ENCODE measurements around the gene TLNRD1.

TLNRD1 gene

GRCh38 chr15:80977627-80978036, 23.1 kb upstream of the TLNRD1 start:
- TF ChIP-seq CTCF (IDR thresholded peaks at IDR 0.05; ENCODE audit: extremely low read depth, insufficient read depth, missing control alignments) = peak; percentile 46
- no peak for DNase-seq (ENCODE audit: low spot score)
- in situ Hi-C loops (cut with MboI; ENCODE audit: low pct_unique_long_range_greater_than_20kb, low sequenced_read_pairs, unreplicated experiment) = loop anchor here (10.0 to 25.0 kb wide), 2 partner anchors 310 to 523 kb away; no protein-coding TSS in a partner anchor

- no peak for TF ChIP-seq CTCF (IDR thresholded peaks at IDR 0.05; ENCODE audit: extremely low read depth, insufficient read depth, missing control alignments)
- in situ Hi-C loops (cut with MboI; ENCODE audit: low pct_unique_long_range_greater_than_20kb, low sequenced_read_pairs, unreplicated experiment) = loop anchor here (10.0 to 25.0 kb wide), 2 partner anchors 308 to 524 kb away; no protein-coding TSS in a partner anchor
- no peak for DNase-seq (ENCODE audit: low spot score)
These were observed 21.9 kb upstream of the TLNRD1 start for GRCh38 chr15:80978685-80979329.

GRCh38 chr15:80979538-80980200, 21.1 kb upstream of the TLNRD1 start:
- no peak for DNase-seq (ENCODE audit: low spot score)
- TF ChIP-seq CTCF (IDR thresholded peaks at IDR 0.05; ENCODE audit: extremely low read depth, insufficient read depth, missing control alignments) = no peak
- in situ Hi-C loops (cut with MboI; ENCODE audit: low pct_unique_long_range_greater_than_20kb, low sequenced_read_pairs, unreplicated experiment) = loop anchor here (10.0 to 25.0 kb wide), 2 partner anchors 308 to 525 kb away; no protein-coding TSS in a partner anchor

GRCh38 chr15:80982205-80982604, 18.5 kb upstream of the TLNRD1 start:
- in situ Hi-C loops (cut with MboI; ENCODE audit: low pct_unique_long_range_greater_than_20kb, low sequenced_read_pairs, unreplicated experiment) = loop anchor here (25.0 kb wide), 1 partner anchor 305 kb away; no protein-coding TSS in a partner anchor
- TF ChIP-seq CTCF (IDR thresholded peaks at IDR 0.05; ENCODE audit: extremely low read depth, insufficient read depth, missing control alignments) = peak; percentile 56

GRCh38 chr15:80982839-80983238, 17.9 kb upstream of the TLNRD1 start:
- in situ Hi-C loops (cut with MboI; ENCODE audit: low pct_unique_long_range_greater_than_20kb, low sequenced_read_pairs, unreplicated experiment) = loop anchor here (25.0 kb wide), 1 partner anchor 304 kb away; no protein-coding TSS in a partner anchor
- DNase-seq (ENCODE audit: low spot score) = no peak
- no peak for TF ChIP-seq CTCF (IDR thresholded peaks at IDR 0.05; ENCODE audit: extremely low read depth, insufficient read depth, missing control alignments)

More at GRCh38 chr15:80982205-80982604, 18.5 kb upstream of the TLNRD1 start:
- peak; percentile 48 for DNase-seq (ENCODE audit: low spot score)

GRCh38 chr15:80984856-80985255, 15.9 kb upstream of the TLNRD1 start:
- in situ Hi-C loops (cut with MboI; ENCODE audit: low pct_unique_long_range_greater_than_20kb, low sequenced_read_pairs, unreplicated experiment) = loop anchor here (25.0 kb wide), 1 partner anchor 302 kb away; no protein-coding TSS in a partner anchor
- no peak for TF ChIP-seq CTCF (IDR thresholded peaks at IDR 0.05; ENCODE audit: extremely low read depth, insufficient read depth, missing control alignments)
- DNase-seq (ENCODE audit: low spot score) = no peak

All from GM13977 (cell line).